ENCODE results near the gene TMEFF2.
"Not testable (repeated sequence)": the region's sequence is repeated elsewhere in the genome, so short reads cannot be mapped to it uniquely, and the experiment has no call there.

TMEFF2 gene

DNA sequence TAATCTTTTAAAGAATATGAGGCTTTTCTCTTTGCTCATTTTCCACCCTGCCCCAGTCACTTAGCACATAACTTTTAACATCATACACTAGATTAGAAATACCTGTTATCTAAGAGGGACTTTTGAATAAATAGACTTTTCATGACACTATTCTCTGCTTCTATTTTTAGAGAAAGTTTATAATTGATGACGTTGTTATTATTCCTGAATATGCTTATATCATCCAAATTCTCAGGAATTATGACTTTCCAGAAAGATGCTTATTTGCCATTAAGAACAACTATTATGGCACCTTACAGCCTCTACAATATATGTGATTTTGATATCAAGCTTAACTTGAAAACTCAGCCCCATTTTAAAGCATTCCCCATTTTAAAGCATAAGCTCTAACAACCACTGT, 11.4 kb downstream of the TMEFF2 start:
- DNase-seq, result no peak

DNA sequence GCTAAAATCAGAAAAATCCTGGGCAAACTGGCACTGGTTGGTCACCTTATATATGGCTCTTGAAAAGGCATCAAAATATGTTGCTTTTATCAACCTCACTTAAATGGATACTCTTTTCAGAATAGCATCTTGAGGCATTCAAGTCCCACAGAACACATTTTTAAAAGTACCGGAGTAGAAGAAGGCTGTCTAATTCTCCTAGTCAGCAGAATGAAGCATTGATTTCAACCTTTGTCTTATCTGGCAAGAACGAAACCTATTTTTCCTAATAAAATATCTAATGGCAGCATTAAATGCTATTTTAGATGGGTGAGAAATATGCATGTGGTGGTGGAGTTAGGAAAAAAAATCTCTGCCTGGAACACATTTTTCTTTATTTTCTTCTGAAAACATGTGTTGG, 27.8 kb downstream of the TMEFF2 start:
- DNase-seq, result no peak

DNA sequence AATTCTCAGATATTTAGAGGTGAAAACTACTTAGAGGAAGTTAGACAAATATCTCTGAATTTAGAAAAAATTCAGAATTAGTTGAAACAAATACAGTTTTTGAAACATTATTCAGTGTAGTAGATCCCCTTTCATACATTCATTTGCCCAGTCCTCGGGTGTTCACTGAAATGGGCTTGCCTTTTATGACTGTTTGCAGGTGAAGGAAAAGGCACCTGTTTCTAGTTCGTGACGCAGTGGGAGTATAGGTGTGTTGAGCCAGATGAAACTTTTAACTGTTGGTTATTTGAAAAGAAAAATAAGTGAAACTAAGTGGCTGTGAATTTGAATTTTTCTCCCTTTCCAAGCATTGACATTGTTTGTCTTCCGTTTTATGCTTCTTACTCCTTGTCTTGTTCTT, 28.9 kb downstream of the TMEFF2 start:
- DNase-seq, result no peak

DNA sequence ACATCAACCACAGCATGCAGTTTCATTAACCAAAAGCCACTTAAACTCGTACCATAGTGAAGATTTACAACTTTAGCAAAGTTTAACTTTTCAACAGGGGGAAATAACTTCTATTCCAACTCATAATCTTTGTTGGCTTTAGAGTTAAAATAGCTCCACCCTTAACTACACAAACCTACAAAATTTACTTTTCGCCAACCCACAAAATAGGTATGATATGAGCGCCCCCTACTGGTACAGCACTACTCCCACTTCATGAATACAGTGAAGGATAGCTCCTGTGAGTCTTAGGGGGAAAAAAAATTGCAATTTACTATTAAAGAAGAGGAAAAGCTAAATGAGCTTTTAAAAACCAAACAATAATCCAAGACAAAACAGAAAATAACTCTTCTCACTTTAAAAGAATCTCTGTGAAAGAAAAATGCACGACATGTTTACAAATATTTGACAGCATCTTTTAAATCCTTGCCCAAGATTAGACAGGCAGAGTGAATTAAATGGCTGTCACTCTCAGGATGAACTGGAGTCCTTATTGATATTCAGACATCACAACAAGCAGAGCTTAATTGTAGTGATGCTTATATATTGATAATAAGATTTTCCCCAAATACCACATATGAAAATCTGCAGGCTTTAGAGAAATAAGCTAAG, 32.2 kb downstream of the TMEFF2 start:
- peak; percentile 72 for DNase-seq

DNA sequence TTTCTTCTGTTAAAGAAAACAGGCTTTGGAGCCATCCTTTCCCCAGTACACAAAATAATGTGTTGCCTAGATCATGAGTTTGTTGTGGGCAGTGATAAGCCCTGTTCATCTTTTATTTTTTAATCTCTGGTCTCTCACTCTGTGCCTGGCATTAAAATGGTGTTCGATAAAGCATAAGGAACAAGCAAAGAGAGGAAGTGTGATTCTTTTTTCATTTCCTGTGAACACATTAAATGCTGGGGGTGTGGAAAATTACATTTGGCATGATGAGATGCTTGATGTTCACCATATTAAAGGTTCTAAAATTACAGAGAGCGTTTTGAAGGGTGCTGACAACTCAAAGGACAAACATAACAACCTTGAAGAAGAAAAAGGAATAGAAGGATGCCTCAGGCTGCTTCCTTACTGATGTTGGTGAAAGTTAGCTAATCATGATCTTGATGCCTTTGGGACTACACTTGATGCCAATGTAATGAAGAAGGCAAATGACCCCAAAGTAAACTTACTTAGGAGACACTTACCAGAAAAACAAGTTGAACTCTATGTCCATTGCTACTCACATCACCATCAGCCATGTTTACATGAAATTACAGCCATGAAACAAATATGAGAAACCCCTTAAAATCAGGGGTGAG, 33.0 kb downstream of the TMEFF2 start:
- DNase-seq, result no peak

DNA sequence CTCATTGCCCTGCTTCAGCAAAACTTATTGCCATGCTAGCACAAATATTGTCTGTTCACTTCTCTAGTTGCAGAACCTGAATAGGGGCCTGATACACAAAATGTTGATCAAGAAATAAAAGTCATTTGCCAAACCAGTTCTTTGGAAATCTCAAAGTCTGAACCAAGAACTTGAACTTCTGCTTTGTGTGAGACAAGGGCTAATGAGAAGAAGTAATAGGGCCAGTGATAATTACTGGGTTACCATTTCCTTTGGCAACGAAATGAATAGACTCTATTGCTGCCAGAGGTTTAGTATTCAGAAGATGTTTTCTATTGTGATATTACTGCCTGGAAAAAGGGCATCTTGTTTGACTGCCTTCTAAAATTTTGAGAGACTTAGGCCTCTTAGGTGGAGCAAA, 35.0 kb downstream of the TMEFF2 start:
- no peak for DNase-seq

DNA sequence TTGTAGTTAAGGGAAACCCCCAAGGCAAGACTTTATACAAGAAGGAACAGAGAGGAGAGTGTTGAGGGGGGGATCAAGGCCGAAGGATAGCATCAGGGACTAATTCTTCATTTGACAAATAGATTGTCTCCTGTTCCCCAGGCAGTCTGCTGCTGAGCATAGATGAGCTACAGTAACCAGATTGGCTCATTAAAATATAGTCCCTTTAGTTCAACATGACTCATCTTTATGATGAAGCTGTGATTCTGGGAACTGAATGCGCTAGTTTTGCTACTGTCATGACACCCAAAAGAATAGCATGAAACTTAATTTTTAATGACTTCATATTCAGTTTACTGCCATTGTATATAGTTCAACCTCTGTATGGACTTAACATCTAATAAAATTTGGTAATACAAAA, 35.5 kb downstream of the TMEFF2 start:
- no peak for DNase-seq

DNA sequence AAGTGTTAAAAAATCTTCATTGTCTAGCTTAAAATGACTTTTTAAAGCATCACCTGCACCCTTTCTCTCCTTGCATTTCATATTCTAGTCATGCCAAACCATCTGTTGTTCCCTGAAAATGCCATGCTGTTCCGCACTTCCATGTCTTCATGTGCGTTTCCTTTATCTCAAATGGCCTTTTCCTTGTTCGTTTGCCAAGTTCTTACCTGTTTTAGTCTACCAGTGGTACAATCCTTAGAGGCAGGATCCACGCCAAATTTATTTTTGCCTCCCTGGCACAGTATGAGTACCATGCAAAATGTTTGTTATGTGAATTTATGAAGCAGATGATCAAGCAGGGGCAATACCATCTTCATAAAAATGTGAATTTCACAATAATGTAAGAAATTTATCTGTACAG, 37.0 kb downstream of the TMEFF2 start:
- no peak for DNase-seq

DNA sequence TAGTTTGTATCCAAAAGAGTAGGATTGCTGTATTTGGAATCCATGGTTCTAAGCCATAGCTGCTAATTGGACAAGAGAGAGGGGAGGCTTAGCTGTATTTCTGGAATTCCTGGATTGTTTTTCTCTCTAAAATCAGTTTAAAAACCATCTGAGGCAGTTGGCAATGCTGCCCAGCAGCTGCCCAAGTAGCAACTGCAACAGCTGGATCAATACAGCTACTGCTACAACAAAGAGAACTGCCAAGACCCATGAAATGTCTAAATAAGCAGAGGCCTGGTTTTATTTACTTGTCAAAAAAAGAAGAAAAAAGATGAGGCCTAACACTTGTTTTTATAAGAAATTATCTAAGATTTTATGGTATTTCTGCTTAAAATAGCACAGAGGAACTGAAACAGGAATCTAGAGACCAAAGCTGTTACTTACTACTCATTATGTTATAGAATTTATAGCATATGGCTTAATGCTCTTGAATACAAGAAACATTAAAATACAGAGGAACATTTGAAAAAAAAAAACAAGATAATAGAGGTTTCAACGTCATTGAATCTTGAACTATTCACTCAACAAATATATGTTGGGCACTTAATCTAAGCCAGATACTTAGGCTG, 39.1 kb downstream of the TMEFF2 start:
- no peak for DNase-seq

DNA sequence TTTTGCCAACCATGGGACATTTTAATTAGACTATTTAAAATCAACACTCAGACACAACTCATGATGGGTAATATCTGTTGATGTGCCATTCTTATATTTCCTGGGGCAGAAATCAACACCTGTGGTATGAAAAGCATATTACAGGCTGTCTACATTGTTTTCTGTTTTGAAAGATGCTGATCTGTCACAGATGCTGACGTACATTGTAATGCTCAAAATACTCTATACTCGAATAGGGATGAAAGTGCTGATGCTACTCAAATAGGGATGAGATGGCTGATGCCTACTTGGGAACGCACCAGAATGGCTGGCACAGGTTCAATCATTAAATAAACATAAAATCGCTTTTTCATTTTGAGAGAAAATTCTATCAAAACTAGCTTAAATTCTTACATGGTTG, 41.2 kb downstream of the TMEFF2 start:
- DNase-seq, result no peak

DNA sequence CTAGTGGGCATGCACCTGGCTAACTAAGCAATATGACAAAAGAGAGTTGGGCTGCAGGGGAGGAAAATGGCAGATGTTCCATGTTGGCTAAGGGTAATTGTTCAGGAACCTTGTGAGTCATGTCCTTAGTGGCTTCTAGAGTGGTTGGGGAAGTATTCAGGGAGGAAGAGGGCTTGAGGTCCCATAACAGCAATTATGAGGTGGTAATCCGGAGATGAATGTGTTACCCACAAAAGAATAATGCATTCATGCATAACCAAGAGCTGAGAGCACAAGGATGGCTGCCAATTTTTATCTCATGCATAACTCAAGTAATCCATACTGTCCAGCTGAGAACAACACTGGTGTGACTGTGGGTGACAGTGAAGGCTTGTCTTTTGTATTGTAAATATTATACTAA, 42.9 kb downstream of the TMEFF2 start:
- DNase-seq, result no peak

DNA sequence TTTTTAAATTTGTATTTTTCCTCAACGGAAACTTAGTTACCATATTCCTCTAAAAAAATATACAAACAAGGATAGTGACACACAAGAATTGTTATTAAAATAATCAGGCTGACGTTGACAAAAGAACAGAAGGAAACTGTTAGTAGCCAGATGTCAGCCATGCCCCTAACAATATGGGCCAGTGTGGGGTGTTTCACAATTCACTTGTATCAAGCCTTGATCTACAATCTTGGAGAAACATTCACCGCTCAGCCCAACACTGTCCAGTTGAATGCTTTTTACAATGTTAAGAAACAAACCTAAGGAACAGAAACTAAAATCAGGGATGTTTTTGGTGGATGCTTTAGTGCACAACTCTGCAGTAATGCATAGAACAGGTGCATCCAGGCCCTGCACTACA, 44.6 kb downstream of the TMEFF2 start:
- DNase-seq, result no peak

DNA sequence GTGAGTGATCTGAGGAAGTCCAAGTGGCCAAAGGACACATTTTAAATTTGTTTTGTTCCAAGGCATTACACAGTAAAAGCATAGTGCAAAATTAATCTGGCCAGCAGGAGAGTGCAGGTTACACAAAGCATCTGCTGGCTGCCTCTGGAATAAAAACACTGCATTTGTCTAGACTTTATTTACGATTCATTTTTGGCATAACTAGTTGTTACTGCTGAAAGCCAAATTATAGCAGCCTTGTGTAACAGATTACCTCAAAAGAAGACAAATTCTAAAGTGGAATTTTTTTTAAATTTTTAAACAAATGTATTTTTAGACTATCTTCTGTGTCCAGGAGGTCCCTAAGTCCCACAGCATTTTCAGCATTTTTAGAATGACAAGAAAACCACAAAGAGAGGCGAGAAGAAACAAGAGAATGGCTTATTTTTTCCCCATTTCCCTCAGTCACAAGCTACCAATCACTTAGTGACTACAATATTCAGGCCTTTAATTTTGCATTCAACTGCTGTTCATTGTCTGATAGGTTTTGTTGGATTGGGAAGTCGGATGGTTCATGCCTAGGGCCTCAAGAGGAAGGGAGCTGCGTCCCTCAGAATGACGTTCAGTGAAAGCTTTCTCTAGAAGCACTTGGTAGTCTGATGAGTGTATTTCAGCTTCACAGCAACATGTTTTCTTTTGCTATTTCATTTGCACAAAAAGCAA, 46.0 kb downstream of the TMEFF2 start:
- no peak for DNase-seq

DNA sequence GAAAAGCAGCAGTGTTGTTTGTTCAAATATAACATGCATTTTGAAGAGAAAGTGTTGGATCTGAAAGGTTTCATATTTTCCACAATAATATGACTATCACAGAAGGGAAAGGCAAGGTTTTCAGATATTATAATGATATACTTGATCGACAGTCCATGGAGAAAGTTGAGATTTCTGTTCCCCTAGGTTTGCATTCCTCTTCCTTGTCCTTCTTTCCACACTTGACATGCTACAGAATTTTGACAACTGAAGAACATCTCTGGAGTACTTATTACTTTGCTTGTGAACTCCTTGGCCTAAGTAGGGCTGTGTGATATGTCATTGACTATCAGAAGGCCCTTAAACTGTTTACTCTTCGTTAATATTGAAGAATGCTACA, 46.5 kb downstream of the TMEFF2 start:
- no peak for DNase-seq

DNA sequence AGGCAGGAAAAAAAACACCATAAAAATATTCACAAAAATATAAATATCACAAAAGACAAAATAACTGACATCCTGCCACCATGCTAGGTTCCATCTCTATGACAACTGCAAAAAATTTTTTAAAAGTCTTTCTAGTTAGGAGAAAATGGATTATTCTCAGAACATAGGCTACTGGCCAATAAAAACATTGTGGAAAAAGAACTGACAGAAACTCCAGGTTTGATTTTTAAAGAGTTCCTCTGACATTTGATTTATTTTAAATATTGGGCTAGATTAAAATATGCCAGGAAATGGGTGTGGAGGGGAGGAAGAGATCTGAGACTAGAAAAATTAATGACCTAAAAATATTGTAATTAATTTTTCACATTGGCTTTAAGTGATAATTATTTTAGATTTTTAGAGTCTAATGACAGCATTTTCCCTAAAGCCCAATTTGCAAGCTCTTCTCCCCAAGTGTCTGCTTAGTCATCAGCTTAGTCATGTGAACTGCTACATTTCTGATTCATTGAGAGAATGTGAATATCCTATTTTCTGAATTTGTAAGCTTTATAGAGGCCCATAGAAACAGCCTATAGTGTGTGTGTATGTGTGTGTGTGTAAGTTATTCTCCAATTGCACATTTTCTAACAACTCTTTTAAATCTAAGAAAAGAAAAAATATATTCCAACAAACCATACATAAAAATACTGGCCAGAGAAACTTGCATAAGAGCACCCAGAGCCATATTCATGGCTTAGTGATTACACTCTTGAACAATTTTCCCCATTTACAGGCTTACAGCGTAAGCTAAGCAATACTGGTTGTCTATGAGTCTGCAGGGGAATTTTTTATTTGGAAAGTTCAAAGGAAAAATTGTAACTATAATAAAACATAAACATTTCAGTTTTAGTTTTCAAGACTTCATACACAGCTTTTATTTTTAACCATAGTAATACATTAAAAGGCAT, 48.4 kb downstream of the TMEFF2 start:
- DNase-seq, result no peak

DNA sequence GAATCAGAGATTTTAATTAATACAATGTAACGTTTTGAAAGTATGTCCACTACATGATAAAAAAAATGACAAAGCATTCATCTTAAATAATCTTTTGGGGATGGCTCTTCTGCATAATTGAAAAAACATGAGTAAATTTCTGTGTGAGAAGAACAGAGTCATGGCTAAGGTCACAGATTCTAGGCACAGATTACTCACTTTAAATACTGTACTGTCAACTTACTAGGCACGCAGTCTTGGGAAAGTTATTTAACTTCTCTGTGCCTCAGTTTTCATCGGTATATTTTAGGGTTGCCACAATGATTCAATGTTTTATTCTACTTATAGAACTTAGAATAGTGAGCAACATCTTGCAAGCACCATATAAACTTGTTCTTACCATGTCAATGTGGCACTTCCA, 49.2 kb downstream of the TMEFF2 start:
- no peak for DNase-seq

DNA sequence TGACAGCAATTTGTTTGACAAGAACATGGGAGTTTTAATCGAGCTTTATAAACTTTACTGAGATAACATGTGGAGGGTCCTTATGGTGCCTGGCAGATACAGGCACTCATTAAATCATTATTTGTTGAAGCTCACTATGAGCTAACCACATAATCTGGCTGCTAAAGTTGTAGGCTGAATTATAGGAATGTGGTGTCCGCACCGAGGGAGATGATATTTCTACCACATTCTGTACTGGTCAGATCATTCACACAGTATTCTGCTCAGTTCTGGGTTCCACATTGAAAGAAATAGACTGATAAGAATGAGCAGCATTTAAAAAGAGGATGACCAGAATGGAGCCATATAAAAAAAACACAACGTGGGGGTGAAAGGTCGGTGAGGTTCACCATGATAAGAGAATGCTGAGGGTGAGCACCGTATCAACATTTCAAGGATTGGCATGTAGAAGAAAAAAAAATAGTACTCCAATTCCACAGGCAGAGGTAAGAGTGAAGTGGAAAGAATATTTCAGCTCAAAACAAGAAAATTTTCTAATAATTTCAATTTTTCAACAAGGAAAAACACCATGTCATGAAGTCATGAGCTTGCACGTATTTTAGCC, 54.4 kb downstream of the TMEFF2 start:
- no peak for DNase-seq

DNA sequence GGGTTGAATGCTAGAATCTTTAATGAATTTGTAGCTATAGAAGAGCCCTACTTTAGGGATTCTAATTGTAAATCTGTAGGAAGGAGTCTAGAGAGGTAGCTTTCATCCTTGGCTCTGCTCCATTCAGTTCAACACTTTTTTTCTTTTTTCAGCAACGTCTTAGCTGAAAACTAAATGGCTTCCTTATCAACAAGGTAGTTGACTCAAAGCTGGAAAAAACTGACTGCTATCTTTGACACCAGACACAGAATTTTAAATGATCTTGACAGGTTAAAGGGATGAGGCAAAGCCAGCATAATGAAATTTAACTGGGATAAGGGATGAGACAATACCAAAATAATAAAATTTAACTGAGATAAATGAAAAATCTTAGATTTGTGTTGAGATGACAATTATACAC, 54.9 kb downstream of the TMEFF2 start:
- no peak for DNase-seq

DNA sequence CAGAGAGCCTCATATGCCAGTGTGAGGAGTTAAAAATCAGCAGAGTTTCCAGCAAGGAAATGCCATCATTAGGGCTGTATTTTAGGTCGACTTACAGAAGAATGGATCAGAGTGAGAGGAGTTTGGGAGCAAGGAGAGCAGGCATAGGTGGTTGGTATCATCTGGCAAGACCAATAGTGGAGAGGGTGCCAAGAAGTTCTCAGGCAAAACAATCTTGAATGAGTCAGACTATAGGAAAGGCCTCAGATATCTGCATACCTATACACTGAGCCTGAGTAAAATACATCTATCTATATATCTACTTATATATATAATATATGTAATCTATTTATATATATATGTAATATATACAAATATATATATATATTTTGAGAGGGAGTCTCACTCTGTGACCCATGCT, 57.3 kb downstream of the TMEFF2 start:
- no peak for DNase-seq

DNA sequence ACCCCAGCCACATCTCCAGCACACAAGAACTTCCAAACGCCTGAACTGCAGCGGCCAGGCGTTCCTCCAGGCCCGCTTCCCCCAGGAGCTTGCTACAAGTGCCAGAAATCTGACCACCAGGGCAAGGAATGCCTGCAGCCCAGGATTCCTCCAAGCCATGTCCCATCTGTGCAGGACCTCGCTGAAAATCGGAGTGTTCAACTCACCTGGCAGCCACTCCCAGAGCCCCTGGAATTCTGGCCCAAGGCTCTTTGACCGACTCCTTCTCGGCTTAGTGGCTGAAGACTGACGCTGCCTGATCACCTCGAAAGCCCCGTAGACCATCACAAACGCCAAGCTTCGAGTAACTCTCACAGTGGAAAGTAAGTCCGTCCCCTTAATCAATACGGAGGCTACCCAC, 62.1 kb downstream of the TMEFF2 start:
- not testable (repeated sequence) for DNase-seq

DNA sequence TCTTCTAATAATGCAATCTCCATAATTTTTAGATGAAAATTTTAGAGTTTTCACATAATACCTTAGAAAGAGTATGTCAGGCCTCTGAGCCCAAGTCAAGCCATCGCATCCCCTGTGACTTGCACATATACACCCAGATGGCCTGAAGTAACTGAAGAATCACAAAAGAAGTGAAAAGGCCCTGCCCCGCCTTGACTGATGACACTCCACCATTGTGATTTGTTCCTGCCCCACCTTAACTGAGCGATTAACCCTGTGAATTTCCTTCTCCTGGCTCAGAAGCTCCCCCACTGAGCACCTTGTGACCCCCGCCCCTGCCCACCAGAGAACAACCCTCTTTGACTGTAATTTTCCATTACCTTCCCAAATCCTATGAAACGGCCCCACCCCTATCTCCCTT, 64.4 kb downstream of the TMEFF2 start:
- DNase-seq, result not testable (repeated sequence)

DNA sequence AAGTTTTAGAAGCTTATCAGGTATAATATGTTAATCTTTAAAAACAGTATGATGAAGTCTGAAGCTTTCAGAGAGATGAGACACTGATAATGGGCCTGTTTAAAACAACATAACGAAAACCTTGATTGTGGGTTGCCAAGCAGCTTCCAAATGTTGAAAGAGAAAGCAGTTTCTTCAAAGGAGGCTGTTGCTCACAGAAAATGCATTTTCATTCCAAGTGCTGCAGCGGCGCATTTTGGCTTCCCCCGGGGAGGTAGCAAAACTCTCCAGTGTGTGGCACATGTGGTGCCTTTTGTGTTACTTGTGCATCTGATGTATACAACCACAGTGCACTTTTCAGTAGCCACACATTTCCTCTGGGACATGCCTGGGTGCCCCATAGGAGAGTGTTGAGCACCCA, 66.1 kb downstream of the TMEFF2 start:
- DNase-seq, result no peak

DNA sequence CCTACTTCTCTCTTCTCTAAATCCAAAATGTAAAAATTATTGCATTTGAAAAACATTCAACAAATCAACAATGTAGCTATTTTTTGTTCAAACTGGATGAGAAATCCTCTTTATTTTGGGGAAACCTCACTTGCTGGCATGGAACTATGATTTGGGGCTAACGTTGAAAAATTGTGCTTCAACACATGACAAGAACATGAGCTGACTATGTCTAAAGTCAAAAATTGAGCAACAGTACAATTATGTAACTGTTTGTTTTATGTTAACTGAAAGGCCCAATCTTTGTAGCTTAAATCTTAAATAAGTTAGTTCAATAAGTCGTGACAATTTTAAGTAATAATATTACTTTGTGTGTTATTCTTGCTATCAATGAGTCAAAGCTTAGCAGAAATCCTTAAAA, 67.3 kb downstream of the TMEFF2 start:
- DNase-seq, result no peak

All from CD4-positive, alpha-beta T cell treated with Interleukin-6 for 4 hours (primary cell).